Raji (cell line): ENCODE measurements around the gene EYA2.

ENCODE experiments used
- POLR2A ChIP-seq: IDR thresholded peaks from 2 replicates; pipeline ENCODE4 v1.6.1; 2011; ENCODE audit warnings: low read depth, low read length, control low read depth; ENCODE audit not compliant: insufficient read depth

The EYA2 gene

DNA sequence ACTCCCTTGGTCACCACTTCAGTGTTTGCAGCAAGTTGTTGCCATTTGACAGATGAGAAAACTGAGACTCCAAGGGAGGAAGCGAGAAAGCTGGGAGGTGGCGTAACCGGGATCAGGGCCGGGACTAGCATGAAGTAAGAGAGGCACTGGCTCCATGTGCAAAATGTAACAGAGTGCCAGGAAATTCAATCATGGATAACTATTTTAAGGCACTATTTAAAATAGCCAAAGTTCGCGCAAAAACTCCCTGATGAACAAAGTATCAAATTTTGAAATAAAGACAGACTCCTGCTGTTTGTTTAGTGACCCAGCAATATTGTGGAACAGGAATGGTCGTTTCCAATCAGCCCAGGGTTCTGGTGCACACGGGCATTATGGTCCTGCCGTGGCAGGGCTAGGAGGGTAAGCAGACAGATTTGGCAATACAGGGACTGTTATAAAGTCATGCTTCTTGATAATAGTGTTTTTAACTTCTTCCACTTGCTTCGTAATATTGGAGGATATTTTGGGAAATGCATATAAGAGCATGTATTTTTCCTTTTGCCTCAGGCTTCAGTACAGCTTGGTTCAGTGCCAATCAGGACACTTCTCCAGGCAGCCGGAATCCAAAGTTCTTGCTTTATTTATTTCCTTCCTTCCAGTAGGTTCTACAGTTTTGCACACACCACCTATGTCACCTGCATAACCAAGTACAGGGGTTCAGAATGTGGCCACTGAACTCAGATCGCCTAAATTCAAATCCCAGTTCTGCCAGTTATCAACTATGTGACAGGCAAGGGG lies 141.6 kb downstream of the EYA2 start:
- no peak for TF ChIP-seq POLR2A

DNA sequence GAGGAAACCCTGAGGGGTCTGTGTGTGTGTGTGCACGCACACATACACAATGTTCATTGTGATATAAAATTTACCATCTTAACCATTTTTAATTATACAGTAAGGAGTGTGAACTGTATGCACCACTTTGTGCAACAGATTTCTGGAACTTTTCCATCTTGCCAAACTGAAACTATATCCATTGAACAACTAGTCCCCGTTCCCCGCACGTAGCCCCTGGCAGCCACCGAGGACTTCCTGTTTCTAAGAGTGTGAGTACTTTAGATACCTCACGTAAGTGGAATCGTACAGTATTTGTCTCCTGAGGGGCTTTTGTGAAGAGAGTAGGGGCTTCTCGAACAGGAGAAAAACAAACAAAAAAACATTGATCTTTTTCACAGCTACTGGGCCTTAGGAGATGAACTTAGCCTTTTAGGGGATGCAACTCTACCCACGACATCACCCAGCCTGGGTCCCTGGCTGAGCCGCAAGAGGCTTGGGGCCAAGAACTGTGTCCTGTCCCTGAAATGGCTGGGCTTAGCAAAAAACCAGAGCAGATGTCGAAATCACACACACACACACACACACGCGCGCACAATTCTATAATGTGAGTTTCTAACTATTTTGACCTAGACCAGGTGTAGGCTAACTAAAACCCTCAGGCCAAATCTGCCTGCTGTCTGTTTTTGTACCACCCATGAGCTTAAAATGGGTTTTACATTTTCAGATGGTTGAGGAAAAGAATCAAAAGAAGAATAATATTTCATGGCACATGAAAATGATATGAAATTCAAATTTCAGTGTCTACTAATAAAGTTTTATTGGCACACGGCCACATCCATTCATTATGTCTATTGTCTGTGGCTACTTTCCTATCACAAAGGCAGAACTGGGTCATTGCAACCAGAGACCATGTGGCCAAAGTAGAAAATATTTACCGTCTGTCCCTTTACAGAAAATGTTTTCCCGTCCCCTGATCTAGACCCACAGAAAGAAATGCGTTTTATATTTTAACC lies 144.2 kb downstream of the EYA2 start:
- no peak for TF ChIP-seq POLR2A

DNA sequence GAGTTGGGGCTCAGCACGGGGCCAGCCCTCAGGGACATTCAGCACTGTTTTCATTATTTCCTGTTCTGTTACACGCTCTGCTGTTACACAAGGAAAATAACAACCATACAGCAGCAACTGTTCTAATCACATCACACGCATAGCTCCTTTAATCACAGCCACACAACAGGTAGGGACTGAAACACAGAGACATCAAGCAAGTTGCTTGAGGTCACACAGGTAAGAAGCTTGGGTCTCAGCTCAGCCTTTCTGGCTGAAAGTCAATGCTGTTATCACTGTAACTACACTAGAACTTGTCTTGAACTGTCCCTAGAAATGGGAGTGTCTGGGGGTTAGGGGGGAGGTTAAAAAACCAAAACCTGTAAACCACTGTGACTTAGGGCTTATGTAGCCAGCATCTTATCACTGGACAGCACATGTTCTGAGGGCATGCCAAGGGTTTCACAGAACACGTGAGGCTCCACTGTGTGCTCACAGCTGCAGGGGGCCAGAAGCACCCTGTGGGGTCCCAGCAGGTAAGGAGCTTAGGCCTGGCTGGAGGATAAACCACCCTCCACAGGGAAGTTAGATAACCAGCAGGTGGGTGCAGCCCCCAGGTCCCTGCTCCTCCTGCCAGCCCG lies 146.0 kb downstream of the EYA2 start:
- TF ChIP-seq POLR2A: no peak

GRCh38 chr20:47041396-47041899 lies 146.8 kb downstream of the EYA2 start:
- TF ChIP-seq POLR2A: no peak

DNA sequence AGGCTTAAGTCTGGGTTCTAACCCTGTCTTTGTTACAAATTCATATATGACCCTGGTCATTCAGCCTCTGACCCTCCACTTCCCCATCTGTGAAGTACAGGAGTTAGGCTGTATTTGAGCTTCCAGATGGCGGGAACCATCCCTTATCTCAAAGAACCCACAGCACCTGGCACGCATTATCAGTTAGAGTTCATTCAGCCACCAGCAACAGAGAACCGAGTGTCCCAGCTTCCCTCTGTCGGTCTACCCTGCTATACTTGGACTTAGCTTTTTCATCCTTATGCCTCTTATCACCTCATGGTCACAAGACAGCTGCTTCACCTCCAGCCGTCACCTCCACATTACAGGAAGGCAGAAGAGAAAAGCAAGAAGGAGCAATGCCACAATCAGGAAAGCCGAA lies 147.8 kb downstream of the EYA2 start:
- TF ChIP-seq POLR2A: no peak

DNA sequence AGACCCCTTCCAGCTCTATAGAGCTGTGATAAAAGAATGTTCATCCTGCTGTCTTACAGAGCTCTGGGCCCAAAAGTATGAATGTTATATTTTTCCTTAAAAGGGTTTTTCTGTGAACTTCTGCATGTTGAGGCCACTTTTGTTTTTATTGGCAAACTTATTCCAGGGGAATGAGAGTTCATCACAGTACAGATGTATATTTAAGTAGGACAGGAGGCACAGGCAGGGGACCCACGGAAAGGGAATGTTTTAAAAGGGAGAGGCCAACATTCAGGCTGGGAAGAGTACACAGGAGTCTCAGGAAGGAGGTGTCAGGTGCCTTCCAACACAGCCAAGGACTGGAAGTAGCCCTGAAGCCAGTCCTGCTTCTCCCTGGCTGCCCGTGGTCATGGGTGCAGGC lies 148.4 kb downstream of the EYA2 start:
- no peak for TF ChIP-seq POLR2A

- no peak for TF ChIP-seq POLR2A
Observed at GRCh38 chr20:47044938-47045337, 150.3 kb downstream of the EYA2 start.

- TF ChIP-seq POLR2A: no peak
Observed at GRCh38 chr20:47048054-47048453, 153.4 kb downstream of the EYA2 start.

- TF ChIP-seq POLR2A: no peak
Observed at GRCh38 chr20:47049771-47050170, 155.1 kb downstream of the EYA2 start.

DNA sequence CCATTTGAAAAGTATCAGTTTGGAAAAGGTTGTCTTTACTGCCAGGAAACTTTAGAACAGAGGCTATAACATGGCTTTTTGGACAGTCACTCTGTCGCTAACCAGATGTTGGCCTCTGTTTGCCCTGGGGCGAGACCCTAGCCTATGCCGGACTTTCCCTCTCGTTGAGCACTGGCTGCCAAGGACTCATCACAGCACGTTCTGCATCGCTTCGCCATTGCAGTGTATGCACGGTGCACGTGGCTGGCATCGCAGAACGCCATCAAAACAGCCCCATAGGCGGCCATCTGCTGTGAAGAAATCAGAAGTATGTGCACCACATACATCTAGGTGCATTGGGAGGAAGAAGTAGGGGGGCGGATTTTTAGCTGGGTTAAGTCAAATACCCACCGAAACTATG lies 156.4 kb downstream of the EYA2 start:
- no peak for TF ChIP-seq POLR2A

GRCh38 chr20:47051936-47052526 lies 157.4 kb downstream of the EYA2 start:
- TF ChIP-seq POLR2A: no peak

- no peak for TF ChIP-seq POLR2A
Observed at GRCh38 chr20:47054506-47054905, 159.9 kb downstream of the EYA2 start.

DNA sequence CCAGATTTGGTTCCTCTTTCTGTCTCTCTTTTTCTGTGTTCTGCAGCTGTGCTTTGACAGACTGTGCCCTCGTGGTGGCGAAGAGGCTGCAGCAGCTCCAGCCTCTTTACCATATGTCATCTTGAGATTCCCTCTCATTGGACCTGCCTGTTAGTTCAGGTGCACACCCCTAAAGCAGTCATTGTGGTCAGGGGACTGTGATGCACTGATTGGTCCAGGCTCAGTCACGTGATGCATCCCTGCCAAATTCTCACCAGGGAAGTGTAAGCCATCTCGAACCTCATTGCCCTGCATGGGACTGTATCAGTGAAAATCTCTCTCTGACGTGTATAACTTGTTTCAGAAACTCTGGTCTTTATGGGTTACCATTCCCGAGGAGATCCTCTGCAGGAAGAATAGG lies 160.3 kb downstream of the EYA2 start:
- no peak for TF ChIP-seq POLR2A

- no peak for TF ChIP-seq POLR2A
Observed at GRCh38 chr20:47055699-47056369, 161.2 kb downstream of the EYA2 start.

- TF ChIP-seq POLR2A: no peak
Observed at GRCh38 chr20:47057661-47058060, 163.0 kb downstream of the EYA2 start.

DNA sequence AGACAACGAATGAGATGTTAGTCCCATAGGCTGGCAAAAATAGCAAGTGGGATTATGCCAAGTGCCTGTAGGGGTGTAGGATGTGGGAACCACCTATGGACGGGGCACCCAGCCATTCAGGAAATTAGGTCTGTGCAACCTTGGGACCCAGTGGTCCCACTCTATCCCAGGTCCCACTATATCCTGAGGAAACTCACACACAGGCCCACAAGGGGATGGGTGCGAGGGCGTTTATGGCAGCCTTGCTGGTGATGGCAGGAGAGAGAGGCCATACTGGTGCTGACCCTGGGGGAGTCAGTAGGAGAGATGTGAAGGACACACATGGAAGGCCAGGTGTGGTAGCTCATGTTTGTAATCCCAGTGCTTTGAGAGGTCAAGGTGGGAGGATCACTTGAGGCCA lies 163.6 kb downstream of the EYA2 start:
- TF ChIP-seq POLR2A: no peak
